Adrenal gland (tissue), 5 donors: Measurements from ENCODE around the gene GOLGB1.

Source experiments
- POLR2A ChIP-seq, 2 donors: fragments of 450-650 bp; IDR thresholded peaks; one replicate each; pipeline ENCODE4 v1.6.1; 2017; ENCODE audit warnings: antibody characterized with exemption in 2 of 2, mild to moderate bottlenecking in 2 of 2, moderate library complexity in 1 of 2
- TF ChIP-seq, protein P1 (sequence below), 6 experiments: fragments of 450-650 bp in 4 of 6; fragments of 200-600 bp in 2 of 6; sonication (generic) in 1 of 6; IDR thresholded peaks; 1 replicate in 5 of 6; 2 replicates in 1 of 6; pipeline versions ENCODE4 v1.5.1 to v1.8.0; 2016 to 2021; ENCODE audit warnings: antibody characterized with exemption in 6 of 6, mild to moderate bottlenecking in 2 of 6, moderate library complexity in 1 of 6
- donor health status: DM: no; HTN: no; CAD: no.

- TF ChIP-seq, protein P1, sequence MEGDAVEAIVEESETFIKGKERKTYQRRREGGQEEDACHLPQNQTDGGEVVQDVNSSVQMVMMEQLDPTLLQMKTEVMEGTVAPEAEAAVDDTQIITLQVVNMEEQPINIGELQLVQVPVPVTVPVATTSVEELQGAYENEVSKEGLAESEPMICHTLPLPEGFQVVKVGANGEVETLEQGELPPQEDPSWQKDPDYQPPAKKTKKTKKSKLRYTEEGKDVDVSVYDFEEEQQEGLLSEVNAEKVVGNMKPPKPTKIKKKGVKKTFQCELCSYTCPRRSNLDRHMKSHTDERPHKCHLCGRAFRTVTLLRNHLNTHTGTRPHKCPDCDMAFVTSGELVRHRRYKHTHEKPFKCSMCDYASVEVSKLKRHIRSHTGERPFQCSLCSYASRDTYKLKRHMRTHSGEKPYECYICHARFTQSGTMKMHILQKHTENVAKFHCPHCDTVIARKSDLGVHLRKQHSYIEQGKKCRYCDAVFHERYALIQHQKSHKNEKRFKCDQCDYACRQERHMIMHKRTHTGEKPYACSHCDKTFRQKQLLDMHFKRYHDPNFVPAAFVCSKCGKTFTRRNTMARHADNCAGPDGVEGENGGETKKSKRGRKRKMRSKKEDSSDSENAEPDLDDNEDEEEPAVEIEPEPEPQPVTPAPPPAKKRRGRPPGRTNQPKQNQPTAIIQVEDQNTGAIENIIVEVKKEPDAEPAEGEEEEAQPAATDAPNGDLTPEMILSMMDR (IDR thresholded peaks at IDR 0.05) = peak in 5 of 6 experiments; percentile 17 to 45 (median 32)
- no peak for TF ChIP-seq POLR2A (IDR thresholded peaks at IDR 0.05)
Measured at GRCh38 chr3:121648219-121648958, 101.2 kb downstream of the GOLGB1 start.
